Measurements from ENCODE around the gene HSD3B1. TPM values are rescaled to one million over a fixed set of nuclear protein-coding genes. Genes with fewer than 3 reads are reported as not detected.

Gene HSD3B1
- not detected in 2 replicates for total RNA-seq (2022)
- Bru-seq, nascent RNA = not detected
- BruChase-seq, experiment 1, labeled RNA remaining after a 6-hour chase = not detected
- not detected for BruChase-seq, experiment 2, labeled RNA remaining after a 2-hour chase
- long read RNA-seq = 0 reads

DNA sequence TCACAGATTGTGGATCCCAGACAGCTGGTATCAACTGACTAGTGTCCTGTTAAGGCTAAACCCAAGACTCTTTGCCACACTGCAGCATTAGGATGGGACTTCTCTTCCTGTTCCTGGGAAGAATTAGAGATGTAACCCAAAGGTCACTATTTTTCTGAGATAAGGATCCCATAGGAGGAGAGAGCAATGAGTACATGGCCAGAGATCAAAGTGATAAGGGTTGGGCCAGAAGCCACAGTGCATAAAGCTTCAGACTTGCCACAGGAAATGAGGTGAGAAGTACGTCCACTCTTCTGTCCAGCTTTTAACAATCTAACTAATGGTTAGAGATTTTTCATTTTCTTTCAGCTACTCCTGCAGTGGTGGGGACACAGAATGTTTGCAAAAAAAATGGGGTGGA lies at the start of gene HSD3B1:
Gene HSD3B1 (plus strand): TSS at position 270 of the 400 bp plus-strand sequence. CDS start 267 bp downstream, outside the sequence.
- CTCF ChIA-PET = no interaction called here
- intact Hi-C loops (cut with micrococcal nuclease; ENCODE audit: unreplicated experiment) = no loop called here
- no TSS peak for BruUV-seq (replicated peaks)
- peaks cover 16% of the 10 kb centered on the region for H3K27me3 Mint-ChIP-seq (ENCODE audit: unreplicated experiment)
- H3K9me3 Mint-ChIP-seq (ENCODE audit: low read depth, unreplicated experiment) = no peaks in the 10 kb centered on the region
- no peak within 1 kb of the TSS for H3K27ac Mint-ChIP-seq (ENCODE audit: unreplicated experiment)
- H3K36me3 Mint-ChIP-seq (ENCODE audit: insufficient read depth, unreplicated experiment) = no peaks in the 10 kb centered on the region
- no peak for DNase-seq
- H3K4me1 Mint-ChIP-seq (ENCODE audit: low read depth, unreplicated experiment) = no peaks in the 10 kb centered on the region
- TF ChIP-seq, protein P1, sequence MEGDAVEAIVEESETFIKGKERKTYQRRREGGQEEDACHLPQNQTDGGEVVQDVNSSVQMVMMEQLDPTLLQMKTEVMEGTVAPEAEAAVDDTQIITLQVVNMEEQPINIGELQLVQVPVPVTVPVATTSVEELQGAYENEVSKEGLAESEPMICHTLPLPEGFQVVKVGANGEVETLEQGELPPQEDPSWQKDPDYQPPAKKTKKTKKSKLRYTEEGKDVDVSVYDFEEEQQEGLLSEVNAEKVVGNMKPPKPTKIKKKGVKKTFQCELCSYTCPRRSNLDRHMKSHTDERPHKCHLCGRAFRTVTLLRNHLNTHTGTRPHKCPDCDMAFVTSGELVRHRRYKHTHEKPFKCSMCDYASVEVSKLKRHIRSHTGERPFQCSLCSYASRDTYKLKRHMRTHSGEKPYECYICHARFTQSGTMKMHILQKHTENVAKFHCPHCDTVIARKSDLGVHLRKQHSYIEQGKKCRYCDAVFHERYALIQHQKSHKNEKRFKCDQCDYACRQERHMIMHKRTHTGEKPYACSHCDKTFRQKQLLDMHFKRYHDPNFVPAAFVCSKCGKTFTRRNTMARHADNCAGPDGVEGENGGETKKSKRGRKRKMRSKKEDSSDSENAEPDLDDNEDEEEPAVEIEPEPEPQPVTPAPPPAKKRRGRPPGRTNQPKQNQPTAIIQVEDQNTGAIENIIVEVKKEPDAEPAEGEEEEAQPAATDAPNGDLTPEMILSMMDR (IDR thresholded peaks at IDR 0.05; ENCODE audit: unreplicated experiment) = no peak
- H3K4me3 Mint-ChIP-seq (ENCODE audit: low read depth, unreplicated experiment) = no peak within 1 kb of the TSS

DNA sequence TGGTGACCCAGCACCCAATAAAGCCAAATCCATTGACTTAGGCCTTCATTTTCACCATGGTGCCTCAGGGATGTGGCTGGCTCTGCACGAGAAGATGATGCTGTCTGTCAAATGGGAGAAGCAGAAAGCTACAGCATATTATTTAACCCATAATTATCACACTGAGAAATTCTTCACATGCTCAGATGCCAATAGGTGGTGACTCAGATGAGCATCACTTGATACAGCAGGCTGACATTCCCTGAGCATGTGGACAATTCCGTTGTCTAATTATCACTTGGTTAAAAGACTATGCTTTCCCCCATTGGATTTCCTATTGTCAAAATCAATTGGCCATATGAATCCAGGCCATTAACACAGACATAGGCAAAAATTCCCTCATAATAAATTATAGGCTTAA lies 44.0 kb upstream of the HSD3B1 start:
- no TSS peak for BruUV-seq (replicated peaks)
- DNase-seq = no peak

DNA sequence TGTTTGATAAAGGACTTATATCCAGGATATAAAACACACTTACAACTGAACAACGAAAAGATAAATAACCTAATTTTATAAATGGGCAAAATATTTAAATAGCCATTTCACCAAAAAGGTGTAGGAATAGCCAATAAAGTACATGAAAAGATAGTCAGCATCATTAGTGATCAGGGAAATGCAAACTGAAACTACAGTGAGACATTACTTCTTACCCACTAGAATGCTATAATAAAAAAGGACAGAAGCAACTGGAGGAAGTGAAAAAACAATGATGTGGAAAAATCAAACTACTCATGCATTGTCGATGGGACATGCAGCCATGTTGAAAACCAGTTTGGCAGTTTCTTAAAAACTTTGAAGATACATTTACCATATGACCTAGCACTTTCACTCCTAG lies 43.4 kb upstream of the HSD3B1 start:
- intact Hi-C loops (cut with micrococcal nuclease; ENCODE audit: unreplicated experiment) = no loop called here
- Mint-ChIP-seq H3K36me3 (ENCODE audit: insufficient read depth, unreplicated experiment) (no peaks in the 10 kb centered on the region), H3K4me3 (ENCODE audit: low read depth, unreplicated experiment) (no peak overlapping the region), H3K4me1 (ENCODE audit: low read depth, unreplicated experiment) (no peaks in the 10 kb centered on the region), H3K9me3 (ENCODE audit: low read depth, unreplicated experiment) (no peaks in the 10 kb centered on the region), H3K27ac (ENCODE audit: unreplicated experiment) (no peak overlapping the region), H3K27me3 (ENCODE audit: unreplicated experiment) (peaks cover 41% of the 10 kb centered on the region)
- BruUV-seq (replicated peaks) = no TSS peak
- no peak for DNase-seq
- CTCF ChIA-PET = no interaction called here
- TF ChIP-seq, protein P1 (IDR thresholded peaks at IDR 0.05; ENCODE audit: unreplicated experiment) = no peak

More for the DNA sequence above, 44.0 kb upstream of the HSD3B1 start:
- no peak overlapping the region for H3K4me3 Mint-ChIP-seq (ENCODE audit: low read depth, unreplicated experiment)
- TF ChIP-seq, protein P1 (IDR thresholded peaks at IDR 0.05; ENCODE audit: unreplicated experiment) = no peak
- H3K27me3 Mint-ChIP-seq (ENCODE audit: unreplicated experiment) = peaks cover 35% of the 10 kb centered on the region
- no peaks in the 10 kb centered on the region for H3K36me3 Mint-ChIP-seq (ENCODE audit: insufficient read depth, unreplicated experiment)
- no peak overlapping the region for H3K27ac Mint-ChIP-seq (ENCODE audit: unreplicated experiment)
- intact Hi-C loops (cut with micrococcal nuclease; ENCODE audit: unreplicated experiment) = no loop called here
- no peaks in the 10 kb centered on the region for H3K9me3 Mint-ChIP-seq (ENCODE audit: low read depth, unreplicated experiment)
- H3K4me1 Mint-ChIP-seq (ENCODE audit: low read depth, unreplicated experiment) = no peaks in the 10 kb centered on the region
- CTCF ChIA-PET = no interaction called here

DNA sequence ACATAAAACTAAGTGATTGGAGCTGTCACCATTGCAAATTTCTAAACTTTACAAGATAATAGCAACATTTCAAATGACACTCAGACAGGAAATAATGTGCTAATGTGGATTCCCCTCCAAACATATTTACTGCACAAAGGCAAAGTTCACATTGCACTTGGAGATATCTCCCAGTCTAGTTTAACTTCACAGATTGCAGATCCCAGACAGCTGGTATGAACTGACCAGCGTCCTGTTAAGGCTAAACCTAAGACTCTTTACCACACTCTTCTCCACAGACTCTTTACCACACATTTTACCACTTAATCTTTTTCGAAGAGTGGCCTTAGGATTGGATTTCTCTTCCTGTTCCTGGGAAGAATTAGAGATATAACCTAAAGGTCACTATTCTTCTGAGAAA lies 40.6 kb upstream of the HSD3B1 start:
- Mint-ChIP-seq H3K4me1 (ENCODE audit: low read depth, unreplicated experiment) (no peaks in the 10 kb centered on the region), H3K27me3 (ENCODE audit: unreplicated experiment) (peaks cover 50% of the 10 kb centered on the region), H3K4me3 (ENCODE audit: low read depth, unreplicated experiment) (no peak overlapping the region), H3K27ac (ENCODE audit: unreplicated experiment) (no peak overlapping the region), H3K9me3 (ENCODE audit: low read depth, unreplicated experiment) (no peaks in the 10 kb centered on the region), H3K36me3 (ENCODE audit: insufficient read depth, unreplicated experiment) (no peaks in the 10 kb centered on the region)
- CTCF ChIA-PET = no interaction called here
- BruUV-seq (replicated peaks) = no TSS peak
- intact Hi-C loops (cut with micrococcal nuclease; ENCODE audit: unreplicated experiment) = no loop called here
- TF ChIP-seq, protein P1 (IDR thresholded peaks at IDR 0.05; ENCODE audit: unreplicated experiment) = no peak
- no peak for DNase-seq

Measured in Calu3 (cell line).